ENCODE measurements around the gene ATXN1. TPM values are rescaled to one million over a fixed set of nuclear protein-coding genes. Genes with fewer than 3 reads are reported as not detected.
"Not testable (repeated sequence)": the region's sequence is repeated elsewhere in the genome, so short reads cannot be mapped to it uniquely, and the experiment has no call there.

ATXN1 gene
- polyA plus RNA-seq, 1 donor from 2014 or later: 28.2 TPM

- no peak overlapping the region for H3K4me2 ChIP-seq (ENCODE audit: low read length)
- no peaks in the 10 kb centered on the region for H3K79me2 ChIP-seq (replicated peaks; ENCODE audit: insufficient read depth, low read length)
- no peaks in the 10 kb centered on the region for H3F3A ChIP-seq (ENCODE audit: insufficient read depth, low read length, poor library complexity, severe bottlenecking)
- H2AFZ ChIP-seq (ENCODE audit: low read depth, low read length): no peak overlapping the region
- no peaks in the 10 kb centered on the region for H3K9me2 ChIP-seq (ENCODE audit: insufficient read depth, low read length)
- H3K9ac ChIP-seq (ENCODE audit: low read length): no peak overlapping the region
- no peaks in the 10 kb centered on the region for H3K36me3 ChIP-seq (ENCODE audit: insufficient read depth, low read length)
- no peak overlapping the region for H3K27ac ChIP-seq (ENCODE audit: low read length)
- no peaks in the 10 kb centered on the region for H4K20me1 ChIP-seq (ENCODE audit: insufficient read depth)
- H3K4me3 ChIP-seq (ENCODE audit: low read length): no peak overlapping the region
- H3K9me3 ChIP-seq (ENCODE audit: low read length): no peaks in the 10 kb centered on the region
- no peaks in the 10 kb centered on the region for H3K27me3 ChIP-seq (ENCODE audit: insufficient read depth, low read depth, low read length)
- no peak for TF ChIP-seq EZH2 (IDR thresholded peaks at IDR 0.05; ENCODE audit: borderline replicate concordance, insufficient read depth, low read length, poor library complexity, severe bottlenecking)
- TF ChIP-seq, protein P1, sequence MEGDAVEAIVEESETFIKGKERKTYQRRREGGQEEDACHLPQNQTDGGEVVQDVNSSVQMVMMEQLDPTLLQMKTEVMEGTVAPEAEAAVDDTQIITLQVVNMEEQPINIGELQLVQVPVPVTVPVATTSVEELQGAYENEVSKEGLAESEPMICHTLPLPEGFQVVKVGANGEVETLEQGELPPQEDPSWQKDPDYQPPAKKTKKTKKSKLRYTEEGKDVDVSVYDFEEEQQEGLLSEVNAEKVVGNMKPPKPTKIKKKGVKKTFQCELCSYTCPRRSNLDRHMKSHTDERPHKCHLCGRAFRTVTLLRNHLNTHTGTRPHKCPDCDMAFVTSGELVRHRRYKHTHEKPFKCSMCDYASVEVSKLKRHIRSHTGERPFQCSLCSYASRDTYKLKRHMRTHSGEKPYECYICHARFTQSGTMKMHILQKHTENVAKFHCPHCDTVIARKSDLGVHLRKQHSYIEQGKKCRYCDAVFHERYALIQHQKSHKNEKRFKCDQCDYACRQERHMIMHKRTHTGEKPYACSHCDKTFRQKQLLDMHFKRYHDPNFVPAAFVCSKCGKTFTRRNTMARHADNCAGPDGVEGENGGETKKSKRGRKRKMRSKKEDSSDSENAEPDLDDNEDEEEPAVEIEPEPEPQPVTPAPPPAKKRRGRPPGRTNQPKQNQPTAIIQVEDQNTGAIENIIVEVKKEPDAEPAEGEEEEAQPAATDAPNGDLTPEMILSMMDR (IDR thresholded peaks at IDR 0.05; ENCODE audit: poor library complexity, severe bottlenecking): no peak
- no peak for TF ChIP-seq EP300 (conservative IDR thresholded peaks at IDR 0.05; ENCODE audit: poor library complexity, severe bottlenecking)
- TF ChIP-seq, protein P2, sequence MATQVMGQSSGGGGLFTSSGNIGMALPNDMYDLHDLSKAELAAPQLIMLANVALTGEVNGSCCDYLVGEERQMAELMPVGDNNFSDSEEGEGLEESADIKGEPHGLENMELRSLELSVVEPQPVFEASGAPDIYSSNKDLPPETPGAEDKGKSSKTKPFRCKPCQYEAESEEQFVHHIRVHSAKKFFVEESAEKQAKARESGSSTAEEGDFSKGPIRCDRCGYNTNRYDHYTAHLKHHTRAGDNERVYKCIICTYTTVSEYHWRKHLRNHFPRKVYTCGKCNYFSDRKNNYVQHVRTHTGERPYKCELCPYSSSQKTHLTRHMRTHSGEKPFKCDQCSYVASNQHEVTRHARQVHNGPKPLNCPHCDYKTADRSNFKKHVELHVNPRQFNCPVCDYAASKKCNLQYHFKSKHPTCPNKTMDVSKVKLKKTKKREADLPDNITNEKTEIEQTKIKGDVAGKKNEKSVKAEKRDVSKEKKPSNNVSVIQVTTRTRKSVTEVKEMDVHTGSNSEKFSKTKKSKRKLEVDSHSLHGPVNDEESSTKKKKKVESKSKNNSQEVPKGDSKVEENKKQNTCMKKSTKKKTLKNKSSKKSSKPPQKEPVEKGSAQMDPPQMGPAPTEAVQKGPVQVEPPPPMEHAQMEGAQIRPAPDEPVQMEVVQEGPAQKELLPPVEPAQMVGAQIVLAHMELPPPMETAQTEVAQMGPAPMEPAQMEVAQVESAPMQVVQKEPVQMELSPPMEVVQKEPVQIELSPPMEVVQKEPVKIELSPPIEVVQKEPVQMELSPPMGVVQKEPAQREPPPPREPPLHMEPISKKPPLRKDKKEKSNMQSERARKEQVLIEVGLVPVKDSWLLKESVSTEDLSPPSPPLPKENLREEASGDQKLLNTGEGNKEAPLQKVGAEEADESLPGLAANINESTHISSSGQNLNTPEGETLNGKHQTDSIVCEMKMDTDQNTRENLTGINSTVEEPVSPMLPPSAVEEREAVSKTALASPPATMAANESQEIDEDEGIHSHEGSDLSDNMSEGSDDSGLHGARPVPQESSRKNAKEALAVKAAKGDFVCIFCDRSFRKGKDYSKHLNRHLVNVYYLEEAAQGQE (IDR thresholded peaks at IDR 0.05; ENCODE audit: borderline replicate concordance): no peak
- no peak for TF ChIP-seq SMC3 (conservative IDR thresholded peaks at IDR 0.05; ENCODE audit: poor library complexity)
- TF ChIP-seq RAD21 (conservative IDR thresholded peaks at IDR 0.05): no peak
- no peak for TF ChIP-seq TAF1 (IDR thresholded peaks at IDR 0.05; ENCODE audit: low read depth)
- no peak for TF ChIP-seq MXI1 (conservative IDR thresholded peaks at IDR 0.05; ENCODE audit: poor library complexity, severe bottlenecking)
- TF ChIP-seq POLR2AphosphoS5 (IDR thresholded peaks at IDR 0.05): no peak
Measured at GRCh38 chr6:16264785-16265184, 496.5 kb downstream of the ATXN1 start.

DNA sequence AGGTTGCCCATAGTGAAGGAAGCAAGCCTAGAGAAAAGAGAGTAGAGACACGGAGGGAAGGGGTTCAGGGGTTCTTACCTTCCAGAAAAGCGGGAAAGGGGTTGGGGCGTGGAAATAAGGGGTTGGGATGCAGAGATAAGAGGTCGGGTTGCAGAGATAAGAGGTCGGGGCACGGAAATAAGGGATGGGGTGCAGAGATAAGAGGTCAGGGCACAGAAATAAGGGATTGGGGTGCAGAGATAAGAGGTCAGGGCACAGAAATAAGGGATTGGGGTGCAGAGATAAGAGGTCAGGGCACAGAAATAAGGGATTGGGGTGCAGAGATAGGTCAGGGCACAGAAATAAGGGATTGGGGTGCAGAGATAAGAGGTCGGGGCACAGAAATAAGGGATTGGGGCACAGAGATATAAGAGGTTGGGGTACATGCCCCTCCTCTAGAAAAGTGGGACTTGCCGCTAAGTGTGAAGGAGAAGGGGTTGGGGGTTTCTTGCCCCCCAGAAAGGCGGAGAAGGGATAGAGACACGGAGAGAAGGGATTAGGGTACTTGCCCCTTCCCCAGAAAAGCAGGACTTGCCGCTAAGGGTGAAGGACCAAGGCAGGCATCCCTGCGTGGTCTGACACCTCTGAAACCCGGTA lies 497.7 kb downstream of the ATXN1 start:
- H3K9ac ChIP-seq (ENCODE audit: low read length); H3K9me3 ChIP-seq (ENCODE audit: low read length): not testable (repeated sequence)

DNA sequence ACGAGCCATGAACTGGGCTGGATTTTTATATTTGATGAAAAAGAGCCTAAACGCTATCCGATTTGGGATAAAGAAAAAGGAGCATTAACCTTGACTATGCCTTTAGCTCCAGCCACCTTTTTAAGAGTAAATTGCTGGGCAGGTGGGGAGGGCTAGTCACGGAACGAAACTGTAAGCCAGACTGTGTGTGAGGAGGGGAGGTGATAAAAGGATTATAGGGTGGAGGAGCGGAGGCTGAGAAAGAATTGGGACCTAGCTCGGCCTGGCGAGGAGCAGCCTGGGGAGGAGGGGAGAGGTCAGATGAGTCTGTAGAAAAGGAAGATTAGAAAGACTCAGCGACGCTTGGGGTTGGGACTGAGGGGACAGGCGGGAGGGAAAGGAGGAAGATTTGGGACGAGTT lies 498.5 kb downstream of the ATXN1 start:
- not testable (repeated sequence) for H3K4me2 ChIP-seq (ENCODE audit: low read length); H3K9ac ChIP-seq (ENCODE audit: low read length); H3K9me3 ChIP-seq (ENCODE audit: low read length); H4K20me1 ChIP-seq (ENCODE audit: insufficient read depth); H3K9me2 ChIP-seq (ENCODE audit: insufficient read depth, low read length); H2AFZ ChIP-seq (ENCODE audit: low read depth, low read length); H3K79me2 ChIP-seq (replicated peaks; ENCODE audit: insufficient read depth, low read length); H3K36me3 ChIP-seq (ENCODE audit: insufficient read depth, low read length); H3F3A ChIP-seq (ENCODE audit: insufficient read depth, low read length, poor library complexity, severe bottlenecking); H3K27ac ChIP-seq (ENCODE audit: low read length); H3K27me3 ChIP-seq (ENCODE audit: insufficient read depth, low read depth, low read length); H3K4me3 ChIP-seq (ENCODE audit: low read length)

More for the DNA sequence above, 497.7 kb downstream of the ATXN1 start:
- not testable (repeated sequence) for H3K27ac ChIP-seq (ENCODE audit: low read length); H2AFZ ChIP-seq (ENCODE audit: low read depth, low read length); H3K27me3 ChIP-seq (ENCODE audit: insufficient read depth, low read depth, low read length); H3K9me2 ChIP-seq (ENCODE audit: insufficient read depth, low read length); H3F3A ChIP-seq (ENCODE audit: insufficient read depth, low read length, poor library complexity, severe bottlenecking); H4K20me1 ChIP-seq (ENCODE audit: insufficient read depth); H3K79me2 ChIP-seq (replicated peaks; ENCODE audit: insufficient read depth, low read length); H3K36me3 ChIP-seq (ENCODE audit: insufficient read depth, low read length); H3K4me3 ChIP-seq (ENCODE audit: low read length); H3K4me2 ChIP-seq (ENCODE audit: low read length)

- H3K79me2 ChIP-seq (replicated peaks; ENCODE audit: insufficient read depth, low read length); H2AFZ ChIP-seq (ENCODE audit: low read depth, low read length); H3K9me3 ChIP-seq (ENCODE audit: low read length); H3K4me2 ChIP-seq (ENCODE audit: low read length); H3K27me3 ChIP-seq (ENCODE audit: insufficient read depth, low read depth, low read length); H3K36me3 ChIP-seq (ENCODE audit: insufficient read depth, low read length); H3K9ac ChIP-seq (ENCODE audit: low read length); H3F3A ChIP-seq (ENCODE audit: insufficient read depth, low read length, poor library complexity, severe bottlenecking); H4K20me1 ChIP-seq (ENCODE audit: insufficient read depth); H3K27ac ChIP-seq (ENCODE audit: low read length); H3K4me3 ChIP-seq (ENCODE audit: low read length); H3K9me2 ChIP-seq (ENCODE audit: insufficient read depth, low read length): not testable (repeated sequence)
Measured at GRCh38 chr6:16260602-16261001, 500.7 kb downstream of the ATXN1 start.

DNA sequence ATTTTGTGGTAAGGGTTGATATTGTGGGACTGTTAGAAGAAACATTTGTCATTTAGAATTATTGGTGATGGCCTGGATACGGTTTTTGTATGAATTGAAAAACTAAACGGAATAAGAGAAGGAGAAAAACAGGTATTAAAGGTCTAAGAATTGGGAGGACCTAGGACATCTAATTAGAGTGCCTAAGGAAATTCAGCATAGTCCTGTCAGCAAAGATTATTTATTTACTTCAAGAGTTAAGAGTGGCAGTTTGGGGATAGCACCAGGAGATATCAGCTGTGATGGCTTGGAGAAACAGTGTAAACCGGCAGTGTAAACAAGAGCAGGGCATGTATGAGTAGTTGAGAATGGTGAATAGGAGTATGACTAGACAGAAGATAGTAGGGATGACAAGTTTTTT lies 501.7 kb downstream of the ATXN1 start:
- not testable (repeated sequence) for H3K36me3 ChIP-seq (ENCODE audit: insufficient read depth, low read length); H3K27ac ChIP-seq (ENCODE audit: low read length)

More for the DNA sequence above, 501.7 kb downstream of the ATXN1 start:
- H3F3A ChIP-seq (ENCODE audit: insufficient read depth, low read length, poor library complexity, severe bottlenecking); H3K4me3 ChIP-seq (ENCODE audit: low read length); H3K9me3 ChIP-seq (ENCODE audit: low read length); H4K20me1 ChIP-seq (ENCODE audit: insufficient read depth); H2AFZ ChIP-seq (ENCODE audit: low read depth, low read length); H3K79me2 ChIP-seq (replicated peaks; ENCODE audit: insufficient read depth, low read length); H3K27me3 ChIP-seq (ENCODE audit: insufficient read depth, low read depth, low read length); H3K4me2 ChIP-seq (ENCODE audit: low read length); H3K9ac ChIP-seq (ENCODE audit: low read length); H3K9me2 ChIP-seq (ENCODE audit: insufficient read depth, low read length): not testable (repeated sequence)

All from neural cell (in vitro differentiated cells).